Left renal pelvis (tissue), 4 donors: Measurements from ENCODE around the gene PRR36. TPM values are rescaled to one million over a fixed set of nuclear protein-coding genes. Genes with fewer than 3 reads are reported as not detected.
A peak's percentile ranks its signal among the peaks of the same experiment; 100 is the strongest.

Experiments used
- DNase-seq, 4 donors: peaks; one replicate each; pipeline ENCODE4 v3.0.0-alpha.2; 2013; ENCODE audit warnings: low read depth in 4 of 4, low spot score in 3 of 4
- polyA plus RNA-seq, 4 donors: library from polyadenylated mRNA; unstranded; fragments of 120-200 nt; gene quantifications; one replicate each; pipeline ENCODE4 v1.2.1, GENCODE V29; 2013; ENCODE audit not compliant: insufficient read length in 4 of 4

PRR36 gene
- polyA plus RNA-seq, 4 donors, result 3.5 to 9.9 (median 6.8) TPM

DNA sequence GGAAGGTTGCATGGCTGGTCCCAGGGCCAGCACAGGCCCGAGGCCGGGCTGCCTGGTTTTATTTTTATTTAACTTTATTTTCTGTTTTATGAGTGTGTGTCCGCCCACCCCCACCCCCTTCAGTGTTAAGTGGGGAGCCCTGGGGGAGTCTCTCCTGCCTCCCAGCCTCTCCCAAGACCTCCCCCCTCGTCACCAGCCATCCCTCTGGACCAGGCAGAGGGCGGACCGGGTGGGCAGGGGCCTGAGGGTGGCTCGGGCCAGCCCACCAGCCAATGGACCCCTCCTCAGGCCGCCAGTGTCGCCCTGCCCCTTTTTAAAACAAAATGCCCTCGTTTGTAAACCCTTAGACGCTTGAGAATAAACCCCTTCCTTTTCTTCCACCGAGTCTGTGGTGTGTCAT is 39.9 kb upstream of the PRR36 start:
- DNase-seq, result no peak

DNA sequence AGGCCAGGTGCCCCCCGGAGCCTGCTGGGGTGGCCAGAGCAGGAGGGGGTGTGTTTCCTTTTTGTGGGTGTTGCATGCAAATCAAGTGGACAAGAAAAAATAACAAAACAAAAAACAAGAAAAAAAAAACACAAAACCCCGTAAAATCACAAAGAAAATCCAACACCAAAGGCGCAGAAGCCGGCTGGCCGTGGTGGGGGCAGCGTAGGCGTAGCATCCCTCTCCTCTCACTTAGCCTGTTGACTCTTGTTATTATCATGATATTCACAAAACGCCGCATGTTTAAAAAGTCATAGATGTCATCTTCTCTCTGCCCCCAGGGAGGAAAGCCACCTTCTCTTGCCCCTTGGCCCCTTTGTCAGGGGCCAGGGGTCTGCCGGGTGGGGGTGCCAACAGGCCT is 39.5 kb upstream of the PRR36 start:
- DNase-seq, result no peak

DNA sequence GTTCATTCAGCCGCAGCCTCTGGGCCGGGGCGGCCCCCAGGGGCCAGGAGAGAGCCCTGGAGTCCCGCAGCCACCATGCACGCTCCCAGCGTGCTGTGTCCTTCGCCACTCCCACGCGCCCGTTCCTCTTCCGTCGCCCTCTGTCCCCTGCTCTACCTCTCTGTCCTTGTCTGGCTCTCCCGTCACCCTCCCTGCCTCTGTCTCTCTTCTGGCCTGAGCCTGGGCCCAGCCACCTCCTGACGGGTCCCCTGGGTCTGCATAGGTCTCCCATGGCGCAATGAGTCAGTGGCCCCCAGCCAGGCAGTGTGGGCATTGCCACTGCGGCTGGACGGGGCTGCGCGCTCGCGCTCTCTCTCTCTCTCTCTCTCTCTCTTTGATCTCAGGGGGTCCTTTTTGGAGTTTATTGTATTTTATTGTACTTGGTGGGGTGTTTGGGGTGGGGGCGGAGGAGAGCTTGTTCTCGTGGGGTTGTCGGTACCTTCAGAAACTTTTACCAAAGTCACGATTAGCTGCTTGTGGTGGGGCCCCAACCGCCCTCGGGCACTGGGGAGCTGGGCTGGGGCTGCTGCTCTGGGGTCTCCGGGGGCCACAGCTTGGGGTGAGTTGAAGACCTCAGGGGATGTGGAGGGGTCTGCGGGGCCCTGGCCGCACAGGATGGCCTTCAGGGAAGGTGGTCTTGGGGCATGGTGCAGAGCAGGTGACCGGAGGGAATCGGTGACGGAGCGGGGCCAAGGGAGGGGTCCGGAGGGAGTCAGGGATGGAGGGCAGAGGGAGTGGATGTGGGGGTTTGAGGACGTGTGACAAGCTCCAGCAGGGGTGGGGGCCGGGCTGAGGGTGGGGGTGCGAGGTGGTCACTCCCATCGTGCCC is 38.7 kb upstream of the PRR36 start:
- no peak for DNase-seq

DNA sequence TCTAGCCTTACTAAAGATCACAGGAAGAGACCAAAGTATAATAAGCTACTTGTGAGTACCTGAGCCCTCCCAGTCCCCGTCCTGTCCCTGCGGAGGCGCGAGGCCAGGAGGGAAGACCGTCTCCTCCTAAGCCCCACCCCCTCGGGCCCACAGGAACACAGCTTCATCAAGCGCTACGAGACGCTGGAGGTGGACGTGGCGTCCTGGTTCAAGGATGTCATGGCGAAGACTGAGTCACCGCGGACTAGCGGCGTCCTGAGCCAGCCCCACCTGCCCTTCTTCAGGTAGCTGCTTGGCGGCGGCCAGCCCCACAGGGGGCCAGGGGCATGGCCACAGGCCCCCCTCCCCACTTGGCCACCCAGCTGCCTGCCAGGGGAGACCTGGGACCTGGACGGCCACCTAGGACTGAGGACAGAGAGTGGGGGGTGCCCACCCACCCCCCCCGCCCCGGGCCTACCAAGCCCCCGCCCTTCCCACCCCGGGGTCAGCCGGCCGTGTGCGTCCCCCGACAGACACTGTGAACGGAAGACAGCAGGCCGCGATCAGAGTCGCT is 38.0 kb upstream of the PRR36 start:
- no peak for DNase-seq

DNA sequence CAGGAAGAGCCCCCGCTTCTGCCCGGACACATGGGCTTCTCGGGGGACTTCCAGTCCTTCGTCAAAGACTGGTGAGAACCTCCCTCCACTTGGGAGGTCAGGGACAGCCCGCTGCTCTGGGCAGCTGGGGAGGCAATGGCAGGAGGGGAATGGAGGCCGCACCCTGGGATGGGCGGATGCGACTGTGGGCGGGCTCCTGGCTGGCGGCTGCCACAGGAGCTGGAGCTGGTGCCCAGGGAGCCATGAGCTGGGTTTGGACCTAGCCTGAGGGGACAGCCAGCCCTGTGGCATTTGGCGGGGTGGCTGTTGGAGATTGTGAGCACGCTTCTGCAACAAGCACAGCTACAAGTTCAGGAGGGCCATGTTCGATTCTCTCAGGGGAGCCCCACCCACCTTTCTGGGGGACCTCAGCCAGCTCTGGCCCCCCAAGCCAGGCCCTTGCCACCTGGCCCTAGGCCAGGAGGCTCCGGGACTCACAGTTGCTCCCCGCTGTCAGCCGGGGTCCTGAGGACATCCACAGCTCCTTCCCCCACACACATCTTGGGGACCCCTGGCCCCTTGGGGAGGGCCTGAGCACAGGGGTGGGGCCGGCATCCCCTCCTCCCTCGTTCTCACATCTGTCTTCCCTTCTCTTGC is 37.4 kb upstream of the PRR36 start:
- DNase-seq, result no peak

DNA sequence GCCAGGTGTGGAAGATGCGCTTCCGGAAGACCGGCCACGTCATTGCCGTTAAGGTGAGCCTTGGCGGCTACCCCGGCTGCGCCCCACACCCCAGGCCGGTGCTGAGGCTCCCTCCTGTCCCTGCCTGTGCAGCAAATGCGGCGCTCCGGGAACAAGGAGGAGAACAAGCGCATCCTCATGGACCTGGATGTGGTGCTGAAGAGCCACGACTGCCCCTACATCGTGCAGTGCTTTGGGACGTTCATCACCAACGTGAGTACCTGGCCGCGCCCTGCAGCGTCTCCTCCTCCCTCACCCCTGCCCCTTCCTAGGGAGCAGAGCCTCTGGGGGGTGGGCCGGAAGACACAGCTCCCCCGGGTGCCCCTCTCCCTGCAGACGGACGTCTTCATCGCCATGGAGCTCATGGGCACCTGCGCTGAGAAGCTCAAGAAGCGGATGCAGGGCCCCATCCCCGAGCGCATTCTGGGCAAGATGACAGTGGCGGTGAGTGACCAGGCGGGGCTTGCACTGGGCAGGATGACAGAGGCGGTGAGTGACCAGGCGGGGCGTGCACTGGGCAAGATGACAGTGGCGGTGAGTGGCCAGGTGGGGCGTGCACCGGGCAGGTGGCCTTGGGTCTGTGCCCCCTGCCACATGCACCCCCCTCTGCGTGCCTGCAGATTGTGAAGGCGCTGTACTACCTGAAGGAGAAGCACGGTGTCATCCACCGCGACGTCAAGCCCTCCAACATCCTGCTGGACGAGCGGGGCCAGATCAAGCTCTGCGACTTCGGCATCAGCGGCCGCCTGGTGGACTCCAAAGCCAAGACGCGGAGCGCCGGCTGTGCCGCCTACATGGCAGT is 36.4 kb upstream of the PRR36 start:
- DNase-seq, result no peak

DNA sequence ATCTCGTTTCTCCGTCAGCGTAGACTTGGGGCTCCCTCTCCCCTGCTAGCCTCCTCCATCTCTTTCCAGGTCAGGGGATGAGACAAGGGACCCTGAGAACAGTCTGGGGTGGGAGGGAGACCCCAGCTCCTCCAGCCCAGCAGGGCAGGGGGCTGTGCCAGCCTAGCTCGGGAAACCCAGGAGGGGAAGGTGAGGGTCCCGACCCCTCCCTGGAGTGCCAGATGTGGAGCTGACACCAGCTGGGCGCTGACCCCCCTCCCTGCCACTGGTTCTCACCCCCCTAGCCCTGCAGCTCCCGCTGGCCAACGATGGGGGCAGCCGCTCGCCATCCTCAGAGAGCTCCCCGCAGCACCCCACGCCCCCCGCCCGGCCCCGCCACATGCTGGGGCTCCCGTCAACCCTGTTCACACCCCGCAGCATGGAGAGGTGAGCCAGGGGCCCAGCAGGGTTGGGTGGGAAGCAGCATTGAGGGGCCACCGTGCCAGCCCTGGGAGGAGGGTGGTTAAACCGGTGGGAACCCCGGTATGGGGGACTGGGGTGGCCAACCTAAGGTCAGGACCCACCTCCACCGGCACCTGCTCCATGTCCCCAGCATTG is 35.4 kb upstream of the PRR36 start:
- no peak for DNase-seq

DNA sequence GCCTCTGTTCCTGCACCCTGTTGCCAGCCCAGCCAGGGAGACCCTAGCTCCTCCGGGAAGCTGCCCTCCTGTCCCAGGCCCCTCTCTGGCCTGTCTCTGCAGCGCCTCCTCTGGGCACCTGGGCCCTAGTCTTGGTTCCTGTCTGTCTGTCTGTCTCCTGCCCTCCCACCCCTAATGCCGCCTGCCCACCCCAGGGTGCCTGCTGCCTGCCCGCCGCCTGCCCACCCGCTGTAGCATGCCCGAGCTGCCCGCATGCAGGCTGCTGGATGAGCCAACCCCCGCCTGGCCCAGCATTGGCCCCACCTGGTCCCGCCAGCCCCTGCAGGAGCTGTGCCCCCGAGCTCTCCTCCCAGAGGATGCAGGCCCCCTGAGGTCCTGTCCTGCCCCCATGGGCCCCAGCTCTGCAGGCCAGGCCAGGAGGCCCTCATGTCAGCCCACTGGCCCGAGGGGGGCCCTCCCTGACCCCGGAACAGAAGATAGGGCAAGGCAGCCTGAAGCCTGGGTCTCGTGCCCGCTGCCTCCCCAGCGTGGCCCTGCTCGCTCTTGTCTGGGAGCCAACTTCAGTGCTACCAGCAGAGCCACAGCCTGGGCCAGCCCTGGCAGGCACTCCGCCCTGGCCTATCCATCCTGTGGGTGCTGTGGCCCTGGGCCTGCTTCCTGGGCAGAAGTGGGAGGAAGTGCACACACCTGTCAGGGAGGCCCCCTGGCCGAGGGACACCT is 34.7 kb upstream of the PRR36 start:
- DNase-seq, result no peak

DNA sequence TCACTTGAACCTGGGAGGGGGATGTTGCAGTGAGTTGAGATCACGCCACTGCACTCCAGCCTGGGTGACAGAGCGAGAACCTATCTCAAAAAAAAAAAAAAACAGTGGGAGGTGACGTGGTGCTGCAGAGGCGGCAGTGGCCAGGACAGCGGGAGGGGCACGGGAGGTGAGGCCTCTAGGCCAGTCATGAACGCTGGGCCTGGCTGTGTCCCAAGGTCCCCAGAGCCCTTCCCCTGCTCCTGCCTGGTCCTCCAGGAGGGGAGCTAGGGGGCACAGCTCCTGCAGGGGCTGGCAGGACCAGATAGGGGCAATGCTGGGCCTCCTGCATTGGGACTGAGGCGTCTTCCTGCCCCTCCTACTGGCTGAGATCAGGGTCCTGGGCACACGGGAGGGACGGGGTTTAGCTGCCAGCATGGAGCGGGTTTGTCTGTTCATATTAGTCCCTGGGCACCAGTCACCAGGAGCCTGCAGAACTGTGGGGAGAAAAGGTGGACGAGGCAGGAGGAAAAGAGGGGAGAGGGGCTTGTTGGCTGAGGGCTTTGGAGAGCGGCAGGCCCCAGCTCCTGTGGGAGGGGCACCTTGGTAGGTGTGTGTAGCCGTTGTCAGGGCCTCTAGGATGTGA is 34.0 kb upstream of the PRR36 start:
- DNase-seq, result no peak

DNA sequence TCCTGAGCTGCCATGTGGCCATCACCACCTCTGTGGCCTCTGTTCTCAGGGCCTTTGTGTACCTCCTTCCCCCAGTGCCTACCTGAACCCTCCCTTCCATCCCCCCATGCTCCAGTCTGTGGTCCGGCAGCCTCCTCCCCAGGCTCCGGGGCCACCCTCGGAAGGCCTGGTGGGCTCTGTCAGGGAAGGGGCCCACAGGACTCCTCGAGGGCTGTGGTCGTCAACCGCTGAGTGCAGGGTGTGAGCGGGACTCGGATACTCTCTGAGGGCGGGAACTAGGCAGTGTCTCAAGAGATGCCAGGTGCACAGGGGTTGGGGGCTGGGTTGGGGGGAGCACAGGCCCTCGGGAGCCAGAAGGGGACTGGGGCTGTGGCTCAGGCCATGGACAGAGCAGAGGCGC is 33.4 kb upstream of the PRR36 start:
- no peak for DNase-seq

DNA sequence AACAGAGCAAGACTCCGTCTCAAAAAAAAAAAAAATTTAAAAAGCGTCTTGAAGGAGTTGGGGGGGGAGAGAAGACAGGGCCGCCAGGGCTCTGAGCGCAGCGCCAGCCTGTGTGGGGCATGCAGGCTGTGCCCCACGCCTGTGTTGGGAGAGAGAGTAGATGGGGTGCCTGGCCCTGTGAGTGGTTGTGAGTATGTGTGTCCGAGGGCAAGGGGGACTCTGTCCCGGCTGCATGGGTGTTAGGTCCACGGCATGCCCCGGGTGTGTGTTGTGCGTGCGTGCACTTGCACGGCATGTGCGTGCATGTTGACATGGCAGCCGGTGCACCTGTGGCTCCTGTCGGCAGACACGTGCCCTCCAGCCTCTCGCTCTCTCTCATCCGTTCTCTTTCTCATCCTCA is 32.9 kb upstream of the PRR36 start:
- no peak for DNase-seq

DNA sequence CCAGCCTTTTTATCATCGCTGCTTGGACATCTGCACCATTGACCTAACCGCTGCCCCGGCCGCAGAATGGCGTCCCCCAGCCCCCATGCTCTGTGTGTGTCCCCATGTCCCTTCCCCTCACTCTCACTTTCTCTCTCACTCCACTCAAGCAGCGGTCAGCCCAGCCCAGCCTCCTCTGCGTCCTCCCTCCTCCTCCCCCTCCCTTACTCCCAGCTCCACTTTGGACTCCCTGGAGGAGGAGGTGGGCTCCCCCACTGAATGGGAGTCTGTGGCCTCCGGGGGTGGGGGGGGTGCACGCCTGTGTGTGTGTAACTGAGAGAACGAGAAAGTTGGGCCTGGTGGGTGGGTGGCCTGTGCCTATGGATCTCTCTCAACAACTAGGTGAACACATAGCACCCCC is 31.7 kb upstream of the PRR36 start:
- no peak for DNase-seq

DNA sequence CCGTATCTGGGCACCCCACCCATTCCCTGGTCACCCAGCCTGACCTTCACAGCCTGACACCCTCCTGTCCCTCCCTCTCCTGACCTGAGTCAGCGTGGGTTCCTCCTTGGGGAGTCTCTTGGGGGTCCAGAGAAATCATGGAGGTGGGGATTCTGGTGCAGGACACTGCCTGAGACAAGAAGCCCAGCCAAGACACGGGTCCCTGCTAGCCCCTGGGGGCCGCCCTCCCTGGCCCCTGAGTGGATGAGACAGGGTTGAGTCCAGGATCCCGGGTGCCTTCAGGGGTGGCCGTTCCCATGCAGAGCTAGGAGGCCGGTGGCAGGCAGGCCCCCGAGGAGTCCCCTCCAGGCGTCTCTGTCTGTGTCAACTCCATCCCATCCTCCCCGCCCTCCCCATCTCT is 31.1 kb upstream of the PRR36 start:
- DNase-seq, result no peak

DNA sequence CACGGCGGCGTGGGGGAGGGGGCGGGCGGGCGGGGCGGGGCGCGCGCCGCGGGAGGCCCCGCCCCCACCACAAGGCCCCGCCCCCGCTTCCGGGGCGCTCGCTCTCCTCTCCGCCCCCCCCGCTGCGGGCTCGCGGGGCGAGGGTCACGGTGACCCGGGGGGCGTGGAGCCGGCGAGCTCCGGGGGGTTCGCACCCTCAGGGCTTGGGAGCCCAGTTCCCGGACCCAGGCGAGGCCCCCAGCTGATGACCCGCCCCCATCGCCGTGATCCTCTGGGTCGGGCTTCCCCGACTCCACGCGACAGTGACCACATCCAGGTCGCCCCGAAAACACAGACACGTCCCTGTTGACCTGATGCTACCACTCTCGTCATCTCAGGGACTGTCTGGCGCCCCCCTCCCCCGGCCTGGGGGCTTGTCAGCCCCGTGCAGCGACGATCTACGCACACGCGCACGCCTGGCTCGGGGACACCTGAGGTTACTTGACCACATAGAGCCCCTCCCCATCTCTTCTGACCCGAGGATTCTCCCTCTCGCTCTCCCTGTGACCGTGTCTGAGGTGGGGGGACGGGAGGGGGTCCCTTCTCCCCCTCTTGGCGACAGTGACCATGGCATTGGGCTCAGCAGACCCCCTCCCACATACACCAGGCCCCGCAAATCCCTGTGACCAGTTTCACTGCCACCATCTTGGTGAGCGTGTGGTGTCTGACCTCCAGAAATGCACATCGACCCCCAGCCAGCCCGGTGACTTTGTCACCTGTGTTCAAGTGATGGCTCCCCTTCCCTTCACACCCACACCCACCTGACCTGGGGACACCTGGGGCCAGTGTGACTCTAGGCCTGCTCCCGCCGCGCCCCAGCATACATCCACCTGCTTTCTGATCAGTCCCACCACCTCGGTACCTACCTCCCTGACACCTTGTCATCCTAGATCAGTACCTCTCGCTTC is 30.2 kb upstream of the PRR36 start:
- DNase-seq, result no peak

DNA sequence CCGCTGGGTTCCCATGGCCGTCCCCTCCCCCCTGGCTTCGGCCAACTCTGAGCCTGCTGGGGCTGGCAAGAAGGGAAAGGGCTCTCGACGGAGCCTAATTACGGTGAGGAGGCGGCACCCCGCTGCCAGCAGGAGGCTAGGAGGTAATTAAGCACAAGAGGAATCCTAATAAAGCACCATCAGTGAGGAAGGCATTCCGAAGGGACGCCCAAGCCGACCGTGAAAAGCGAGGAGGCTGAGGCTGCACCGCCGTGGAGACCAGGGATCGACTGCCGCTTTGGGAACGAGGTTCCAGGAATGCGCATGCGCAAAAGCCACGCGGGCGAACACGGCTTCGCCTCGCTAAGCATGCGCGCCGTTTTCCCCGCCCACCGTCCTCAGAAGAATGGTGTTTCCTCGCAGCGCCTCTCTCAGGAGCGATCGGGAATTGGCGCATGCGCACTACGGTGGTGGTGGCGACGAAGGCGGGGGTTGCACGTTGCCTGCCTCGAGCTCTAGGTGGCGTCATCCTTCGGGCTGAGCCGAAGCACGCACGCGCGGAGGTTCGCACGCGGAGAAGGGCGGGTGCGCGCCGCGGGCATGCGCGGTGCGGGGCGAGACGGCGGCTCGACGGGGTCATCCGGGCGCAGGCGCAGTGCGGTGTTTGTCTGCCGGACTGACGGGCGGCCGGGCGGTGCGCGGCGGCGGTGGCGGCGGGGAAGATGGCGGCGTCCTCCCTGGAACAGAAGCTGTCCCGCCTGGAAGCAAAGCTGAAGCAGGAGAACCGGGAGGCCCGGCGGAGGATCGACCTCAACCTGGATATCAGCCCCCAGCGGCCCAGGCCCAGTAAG is 29.3 kb upstream of the PRR36 start, which contains the start of gene MAP2K7:
Gene MAP2K7 (plus strand): TSS at position 634 of the 830 bp plus-strand sequence. CDS start 68 bp downstream, at position 702.
- peak; percentile 98 to 99 (median 99) for DNase-seq

DNA sequence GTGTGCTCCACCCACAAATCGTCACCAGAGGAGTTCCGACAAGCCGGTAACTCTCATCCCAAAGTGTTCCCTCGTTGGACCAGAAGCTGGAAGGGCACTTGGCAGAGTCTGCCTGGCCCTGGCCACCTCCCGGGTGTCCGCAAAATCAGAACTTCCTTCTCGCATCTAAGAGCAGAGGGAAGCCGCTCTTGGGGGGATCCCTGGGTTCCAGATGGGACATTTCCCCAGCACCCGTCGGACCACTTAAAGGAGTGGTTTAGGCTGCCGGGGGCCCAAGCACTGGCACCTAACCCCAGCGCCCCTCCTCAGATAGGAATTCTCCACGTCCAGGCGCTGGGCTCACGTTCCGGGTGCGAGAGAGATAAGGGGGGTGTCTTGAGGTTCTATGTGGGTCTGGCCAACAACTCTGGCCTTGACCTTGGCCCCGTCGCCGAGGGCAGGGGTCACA is 28.6 kb upstream of the PRR36 start:
- no peak for DNase-seq

DNA sequence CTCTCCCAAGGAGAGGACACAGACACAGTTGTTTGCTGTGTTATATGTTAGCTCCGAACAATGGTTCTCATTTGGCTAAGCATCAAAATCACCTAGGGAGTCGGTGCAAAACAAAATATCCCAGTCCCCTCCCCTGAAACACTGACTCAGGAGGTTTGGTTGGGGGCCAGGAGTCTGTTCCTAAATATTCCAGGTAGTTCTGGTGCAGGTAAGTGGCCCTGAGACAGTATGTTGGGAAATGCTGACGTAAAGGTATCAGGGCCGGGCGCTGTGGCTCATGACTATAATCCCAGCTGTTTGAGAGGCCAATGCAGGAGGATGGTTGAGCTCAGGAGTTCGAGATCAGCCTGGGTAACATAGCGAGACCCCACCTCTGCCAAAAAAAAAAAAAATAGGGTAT is 27.1 kb upstream of the PRR36 start:
- DNase-seq, result no peak
